Panc1 (cell line): Measurements from ENCODE around the gene RAB6B. TPM values are rescaled to one million over a fixed set of nuclear protein-coding genes. Genes with fewer than 3 reads are reported as not detected.

Source experiments
- ATAC-seq: fragments of 200-7000 bp; cut with Tn5 transposase; 2 replicates; pipeline ENCODE4 v1.9.1; 2020; ENCODE audit warnings: mild to moderate bottlenecking, moderate library complexity
- BruUV-seq: library from RNA; stranded (reverse); fragments of 400-500 nt; replicated peaks from 2 replicates; lab custom pipeline; 2021; lab: Mats Ljungman, UMichigan
- CTCF ChIA-PET: fragments of 300-600 bp; sonication (Branson Sonifier 250); formaldehyde crosslinking; loops from one replicate; lab custom pipeline; 2022; ENCODE audit warnings: antibody characterized with exemption; lab: Charles Lee
- POLR2A ChIA-PET: fragments of 300-600 bp; sonication (Branson Sonifier 250); formaldehyde crosslinking; loops from one replicate; lab custom pipeline; 2022; ENCODE audit warnings: antibody characterized with exemption; lab: Charles Lee
- DNase-seq: peaks from one replicate; pipeline ENCODE4 v3.0.0-alpha.2; 2010; ENCODE audit warnings: low read depth, low spot score
- H3K27ac ChIP-seq: 2 replicates; pipeline ENCODE4 v1.5.1; 2011; ENCODE audit warnings: mild to moderate bottlenecking, low read length, inconsistent platforms
- H3K27me3 ChIP-seq: fragments of 200-500 bp; sonication (Bioruptor generic); 2 replicates; pipeline ENCODE4 v1.6.0; 2014; ENCODE audit warnings: low read length, inconsistent platforms; ENCODE audit not compliant: control insufficient read depth, insufficient read depth
- H3K36me3 ChIP-seq: fragments of 200-500 bp; sonication (Bioruptor generic); 2 replicates; pipeline ENCODE4 v1.5.1; 2014; ENCODE audit warnings: inconsistent platforms, mild to moderate bottlenecking, low read length, moderate library complexity; ENCODE audit not compliant: control insufficient read depth, insufficient read depth
- H3K4me1 ChIP-seq: 2 replicates; pipeline ENCODE4 v1.5.1; 2011; ENCODE audit warnings: inconsistent platforms, mild to moderate bottlenecking, low read length, moderate library complexity; ENCODE audit not compliant: control insufficient read depth, insufficient read depth
- H3K4me3 ChIP-seq, 2 experiments: 2 replicates each; pipeline ENCODE4 v1.5.1; 2011 to 2012; ENCODE audit warnings: low read depth in 2 of 2, low read length in 2 of 2, mild to moderate bottlenecking in 2 of 2, inconsistent platforms in 1 of 2, moderate library complexity in 1 of 2
- H3K9me3 ChIP-seq: fragments of 200-500 bp; sonication (Bioruptor generic); 2 replicates; pipeline ENCODE4 v1.5.1; 2014; ENCODE audit warnings: low read depth, mild to moderate bottlenecking, inconsistent platforms, low read length, moderate library complexity; ENCODE audit not compliant: control insufficient read depth, insufficient read depth
- POLR2AphosphoS5 ChIP-seq: IDR thresholded peaks from 2 replicates; pipeline ENCODE4 v1.6.1; 2012; ENCODE audit warnings: mild to moderate bottlenecking, low read depth, low read length, moderate library complexity
- SIN3A ChIP-seq: IDR thresholded peaks from 2 replicates; pipeline ENCODE4 v1.6.1; 2012; ENCODE audit warnings: low read depth, mild to moderate bottlenecking, low read length, moderate library complexity, borderline replicate concordance; ENCODE audit not compliant: insufficient read depth
- TCF7L2 ChIP-seq: IDR thresholded peaks from 2 replicates; pipeline ENCODE4 v1.6.1; 2011; ENCODE audit warnings: mild to moderate bottlenecking, low read depth, low read length, inconsistent platforms
- in situ Hi-C: cut with HindIII; loops from 2 replicates; pipeline ENCODE4 v1.10.0; 2016; ENCODE audit warnings: low sequenced_read_pairs, low pct_unique_long_range_greater_than_20kb
- intact Hi-C: fragments of 100-400 bp; cut with micrococcal nuclease; formaldehyde crosslinking; loops from one replicate; pipeline ENCODE4 v1.10.0; 2022; ENCODE audit not compliant: unreplicated experiment
- total RNA-seq: library from RNA; stranded (reverse); gene quantifications from one replicate; pipeline ENCODE4 v1.2.1, GENCODE V29; 2021; ENCODE audit not compliant: unreplicated experiment
- TF ChIP-seq, protein P1 (sequence below): fragments of 450-650 bp; IDR thresholded peaks from 2 replicates; pipeline ENCODE4 v1.5.1; 2017; ENCODE audit warnings: mild to moderate bottlenecking
- TF ChIP-seq, protein P2 (sequence below), 2 experiments: IDR thresholded peaks; 2 replicates each; pipeline ENCODE4 v1.6.1; 2011 to 2012; ENCODE audit warnings: low read depth in 2 of 2, control low read depth in 1 of 2, low read length in 1 of 2, mild to moderate bottlenecking in 1 of 2, moderate library complexity in 1 of 2; ENCODE audit not compliant: insufficient read depth in 1 of 2

Gene RAB6B
- total RNA-seq, 1 experiment from 2014 or later = 49.2 TPM

DNA sequence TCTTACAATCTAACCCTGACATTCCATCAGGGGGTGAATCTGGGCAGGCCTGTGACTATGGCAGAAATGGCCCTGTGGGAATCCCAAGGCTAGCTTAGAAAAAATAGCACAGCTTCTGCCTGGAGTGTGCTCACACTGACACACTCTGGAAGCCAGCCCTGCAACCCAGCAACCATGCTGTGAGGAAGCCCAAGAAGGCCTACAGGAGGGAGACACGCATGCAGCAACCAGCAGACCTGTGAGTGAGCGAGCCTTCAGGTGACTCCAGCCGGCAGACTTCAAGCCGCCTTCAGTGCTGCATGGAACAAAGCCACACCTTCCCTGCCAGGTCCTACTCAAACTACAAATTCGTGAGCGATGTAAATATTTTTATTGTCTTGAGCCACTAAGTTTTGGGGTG, 26.1 kb downstream of the RAB6B start:
- ChIA-PET CTCF (no interaction called here), POLR2A (no interaction called here)
- DNase-seq (no peak), ATAC-seq (no peak)
- no peak overlapping the region for H3K27ac ChIP-seq
- no peaks in the 10 kb centered on the region for H3K4me1 ChIP-seq
- TF ChIP-seq POLR2AphosphoS5 (no peak), TCF7L2 (no peak), SIN3A (no peak)
- TF ChIP-seq, protein P1, sequence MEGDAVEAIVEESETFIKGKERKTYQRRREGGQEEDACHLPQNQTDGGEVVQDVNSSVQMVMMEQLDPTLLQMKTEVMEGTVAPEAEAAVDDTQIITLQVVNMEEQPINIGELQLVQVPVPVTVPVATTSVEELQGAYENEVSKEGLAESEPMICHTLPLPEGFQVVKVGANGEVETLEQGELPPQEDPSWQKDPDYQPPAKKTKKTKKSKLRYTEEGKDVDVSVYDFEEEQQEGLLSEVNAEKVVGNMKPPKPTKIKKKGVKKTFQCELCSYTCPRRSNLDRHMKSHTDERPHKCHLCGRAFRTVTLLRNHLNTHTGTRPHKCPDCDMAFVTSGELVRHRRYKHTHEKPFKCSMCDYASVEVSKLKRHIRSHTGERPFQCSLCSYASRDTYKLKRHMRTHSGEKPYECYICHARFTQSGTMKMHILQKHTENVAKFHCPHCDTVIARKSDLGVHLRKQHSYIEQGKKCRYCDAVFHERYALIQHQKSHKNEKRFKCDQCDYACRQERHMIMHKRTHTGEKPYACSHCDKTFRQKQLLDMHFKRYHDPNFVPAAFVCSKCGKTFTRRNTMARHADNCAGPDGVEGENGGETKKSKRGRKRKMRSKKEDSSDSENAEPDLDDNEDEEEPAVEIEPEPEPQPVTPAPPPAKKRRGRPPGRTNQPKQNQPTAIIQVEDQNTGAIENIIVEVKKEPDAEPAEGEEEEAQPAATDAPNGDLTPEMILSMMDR = no peak
- TF ChIP-seq, protein P2, sequence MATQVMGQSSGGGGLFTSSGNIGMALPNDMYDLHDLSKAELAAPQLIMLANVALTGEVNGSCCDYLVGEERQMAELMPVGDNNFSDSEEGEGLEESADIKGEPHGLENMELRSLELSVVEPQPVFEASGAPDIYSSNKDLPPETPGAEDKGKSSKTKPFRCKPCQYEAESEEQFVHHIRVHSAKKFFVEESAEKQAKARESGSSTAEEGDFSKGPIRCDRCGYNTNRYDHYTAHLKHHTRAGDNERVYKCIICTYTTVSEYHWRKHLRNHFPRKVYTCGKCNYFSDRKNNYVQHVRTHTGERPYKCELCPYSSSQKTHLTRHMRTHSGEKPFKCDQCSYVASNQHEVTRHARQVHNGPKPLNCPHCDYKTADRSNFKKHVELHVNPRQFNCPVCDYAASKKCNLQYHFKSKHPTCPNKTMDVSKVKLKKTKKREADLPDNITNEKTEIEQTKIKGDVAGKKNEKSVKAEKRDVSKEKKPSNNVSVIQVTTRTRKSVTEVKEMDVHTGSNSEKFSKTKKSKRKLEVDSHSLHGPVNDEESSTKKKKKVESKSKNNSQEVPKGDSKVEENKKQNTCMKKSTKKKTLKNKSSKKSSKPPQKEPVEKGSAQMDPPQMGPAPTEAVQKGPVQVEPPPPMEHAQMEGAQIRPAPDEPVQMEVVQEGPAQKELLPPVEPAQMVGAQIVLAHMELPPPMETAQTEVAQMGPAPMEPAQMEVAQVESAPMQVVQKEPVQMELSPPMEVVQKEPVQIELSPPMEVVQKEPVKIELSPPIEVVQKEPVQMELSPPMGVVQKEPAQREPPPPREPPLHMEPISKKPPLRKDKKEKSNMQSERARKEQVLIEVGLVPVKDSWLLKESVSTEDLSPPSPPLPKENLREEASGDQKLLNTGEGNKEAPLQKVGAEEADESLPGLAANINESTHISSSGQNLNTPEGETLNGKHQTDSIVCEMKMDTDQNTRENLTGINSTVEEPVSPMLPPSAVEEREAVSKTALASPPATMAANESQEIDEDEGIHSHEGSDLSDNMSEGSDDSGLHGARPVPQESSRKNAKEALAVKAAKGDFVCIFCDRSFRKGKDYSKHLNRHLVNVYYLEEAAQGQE (IDR thresholded peaks at IDR 0.05; ENCODE audit: insufficient read depth in 1 of 2, low read depth in 2 of 2, low read length in 1 of 2) = no peak
- H3K4me3 ChIP-seq = no peak overlapping the region
- H3K9me3 ChIP-seq = no peaks in the 10 kb centered on the region
- no peaks in the 10 kb centered on the region for H3K36me3 ChIP-seq
- no peaks in the 10 kb centered on the region for H3K27me3 ChIP-seq
- intact Hi-C loops = no loop called here
- no TSS peak for BruUV-seq
- in situ Hi-C loops = no loop called here

DNA sequence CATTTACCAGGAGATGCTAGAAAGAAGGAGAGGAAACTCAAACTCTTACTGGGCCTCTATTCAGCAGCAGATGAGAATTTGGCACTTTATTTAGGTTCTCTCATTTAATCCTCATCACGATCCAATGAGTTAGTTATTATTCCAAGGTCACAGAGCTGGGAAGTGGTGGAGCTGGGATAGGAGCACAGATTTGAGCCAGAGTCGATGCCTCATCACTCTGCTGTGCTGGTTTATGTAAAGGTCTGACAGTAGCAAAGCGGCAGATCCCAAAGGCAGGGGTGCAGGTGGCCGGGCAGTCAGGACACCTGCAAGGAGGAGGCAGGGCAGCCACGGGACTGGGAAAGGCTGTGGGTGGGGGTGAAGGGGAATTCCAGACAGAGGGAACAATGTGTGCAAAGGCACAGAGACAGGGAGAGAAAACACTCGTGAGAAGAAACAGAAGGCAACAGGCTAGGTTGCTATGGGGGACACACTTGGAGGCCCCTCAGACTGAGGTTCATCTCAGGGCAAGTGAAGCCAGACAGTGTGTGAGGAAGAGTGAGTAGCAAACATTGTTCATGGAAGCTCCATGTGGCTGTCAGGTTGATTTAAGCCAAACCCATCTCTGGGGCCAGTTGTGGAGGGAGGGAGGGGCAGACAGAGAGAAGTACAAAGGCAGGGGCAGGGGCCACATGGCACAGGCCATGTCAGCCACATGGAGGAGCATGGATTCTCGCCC, 26.8 kb downstream of the RAB6B start:
- CTCF ChIA-PET = no interaction called here
- TF ChIP-seq POLR2AphosphoS5 = no peak
- TF ChIP-seq SIN3A = no peak
- TF ChIP-seq TCF7L2 = no peak
- TF ChIP-seq, protein P1 = no peak
- TF ChIP-seq, protein P2 (IDR thresholded peaks at IDR 0.05; ENCODE audit: insufficient read depth in 1 of 2, low read depth in 2 of 2, low read length in 1 of 2) = no peak
- no peaks in the 10 kb centered on the region for H3K9me3 ChIP-seq
- no peaks in the 10 kb centered on the region for H3K27me3 ChIP-seq
- POLR2A ChIA-PET = no interaction called here
- no peaks in the 10 kb centered on the region for H3K36me3 ChIP-seq
- H3K27ac ChIP-seq = no peak overlapping the region
- no peak for DNase-seq
- ATAC-seq = no peak
- BruUV-seq = no TSS peak
- intact Hi-C loops (no loop called here), in situ Hi-C loops (no loop called here)
- no peaks in the 10 kb centered on the region for H3K4me1 ChIP-seq
- H3K4me3 ChIP-seq = no peak overlapping the region
